HEK293 (cell line): ENCODE measurements around the gene MTF2.

ENCODE experiments used
- AEBP2 ChIP-seq: fragments of 450-650 bp; formaldehyde crosslinking; IDR thresholded peaks from 2 replicates; pipeline ENCODE4 v1.5.1; 2016; ENCODE audit warnings: missing biosample characterization, missing genetic modification characterization, borderline replicate concordance
- BCL11B ChIP-seq: fragments of 450-650 bp; formaldehyde crosslinking; IDR thresholded peaks from 2 replicates; pipeline ENCODE4 v1.5.1; 2016; ENCODE audit warnings: low read depth, missing biosample characterization, missing genetic modification characterization
- FEZF1 ChIP-seq: fragments of 450-650 bp; formaldehyde crosslinking; IDR thresholded peaks from 2 replicates; pipeline ENCODE4 v1.5.1; 2016; ENCODE audit warnings: missing biosample characterization, missing genetic modification characterization
- GFI1B ChIP-seq: fragments of 450-650 bp; formaldehyde crosslinking; IDR thresholded peaks from 2 replicates; pipeline ENCODE4 v1.5.1; 2016; ENCODE audit warnings: missing biosample characterization, missing genetic modification characterization
- GLI2 ChIP-seq: fragments of 450-650 bp; formaldehyde crosslinking; IDR thresholded peaks from 2 replicates; pipeline ENCODE4; 2017; ENCODE audit warnings: missing biosample characterization, missing genetic modification characterization, low read depth, borderline replicate concordance
- GLIS1 ChIP-seq: fragments of 450-650 bp; formaldehyde crosslinking; IDR thresholded peaks from 2 replicates; pipeline ENCODE4 v1.5.1; 2016; ENCODE audit warnings: missing biosample characterization, missing genetic modification characterization
- SETDB1 ChIP-seq: IDR thresholded peaks from one replicate; pipeline ENCODE4 v1.6.1; 2017; ENCODE audit warnings: mild to moderate bottlenecking, low read length, moderate library complexity, mixed read lengths; ENCODE audit not compliant: insufficient read length
- SP7 ChIP-seq: fragments of 450-650 bp; formaldehyde crosslinking; IDR thresholded peaks from 2 replicates; pipeline ENCODE4 v1.5.1; 2016; ENCODE audit warnings: missing biosample characterization, missing genetic modification characterization
- ZBTB1 ChIP-seq: fragments of 450-650 bp; formaldehyde crosslinking; IDR thresholded peaks from 2 replicates; pipeline ENCODE4 v1.5.1; 2016; ENCODE audit warnings: missing biosample characterization, missing genetic modification characterization
- ZEB2 ChIP-seq: fragments of 450-650 bp; formaldehyde crosslinking; IDR thresholded peaks from 2 replicates; pipeline ENCODE4 v1.5.1; 2016; ENCODE audit warnings: missing biosample characterization, missing genetic modification characterization
- ZFP37 ChIP-seq: fragments of 450-650 bp; formaldehyde crosslinking; IDR thresholded peaks from 2 replicates; pipeline ENCODE4 v1.5.1; 2016; ENCODE audit warnings: missing biosample characterization, missing genetic modification characterization
- ZNF10 ChIP-seq: fragments of 450-650 bp; formaldehyde crosslinking; IDR thresholded peaks from 2 replicates; pipeline ENCODE4 v1.5.1; 2017; ENCODE audit warnings: missing biosample characterization, missing genetic modification characterization
- ZNF121 ChIP-seq: fragments of 450-650 bp; formaldehyde crosslinking; IDR thresholded peaks from 2 replicates; pipeline ENCODE4 v1.5.1; 2016; ENCODE audit warnings: missing biosample characterization, missing genetic modification characterization
- ZNF133 ChIP-seq: fragments of 450-650 bp; formaldehyde crosslinking; IDR thresholded peaks from 2 replicates; pipeline ENCODE4 v1.5.1; 2016; ENCODE audit warnings: missing biosample characterization, missing genetic modification characterization
- ZNF155 ChIP-seq: fragments of 450-650 bp; formaldehyde crosslinking; IDR thresholded peaks from 2 replicates; pipeline ENCODE4 v1.5.1; 2016; ENCODE audit warnings: missing biosample characterization, missing genetic modification characterization
- ZNF248 ChIP-seq: fragments of 450-650 bp; formaldehyde crosslinking; IDR thresholded peaks from 2 replicates; pipeline ENCODE4 v1.5.1; 2017; ENCODE audit warnings: missing biosample characterization, missing genetic modification characterization
- ZNF266 ChIP-seq: fragments of 450-650 bp; formaldehyde crosslinking; IDR thresholded peaks from 2 replicates; pipeline ENCODE4 v1.5.1; 2016; ENCODE audit warnings: missing biosample characterization, missing genetic modification characterization, low read depth
- ZNF274 ChIP-seq, 2 experiments: fragments of 200-500 bp in 1 of 2; fragments of 450-650 bp in 1 of 2; sonication (Bioruptor generic) in 1 of 2; formaldehyde crosslinking in 1 of 2; IDR thresholded peaks; 2 replicates each; pipeline versions ENCODE4 v1.5.1 to v1.6.1; 2014 to 2016; ENCODE audit warnings: borderline replicate concordance in 1 of 2, inconsistent platforms in 1 of 2, low read length in 1 of 2, missing biosample characterization in 1 of 2, missing genetic modification characterization in 1 of 2
- ZNF292 ChIP-seq: fragments of 450-650 bp; formaldehyde crosslinking; IDR thresholded peaks from 2 replicates; pipeline ENCODE4 v1.5.1; 2016; ENCODE audit warnings: low read depth, missing biosample characterization, missing genetic modification characterization, borderline replicate concordance
- ZNF302 ChIP-seq: fragments of 450-650 bp; formaldehyde crosslinking; IDR thresholded peaks from 2 replicates; pipeline ENCODE4 v1.5.1; 2016; ENCODE audit warnings: missing biosample characterization, missing genetic modification characterization, low read depth
- ZNF324 ChIP-seq: fragments of 450-650 bp; formaldehyde crosslinking; IDR thresholded peaks from 2 replicates; pipeline ENCODE4 v1.5.1; 2016; ENCODE audit warnings: missing biosample characterization, missing genetic modification characterization
- ZNF394 ChIP-seq: fragments of 450-650 bp; formaldehyde crosslinking; IDR thresholded peaks from 2 replicates; pipeline ENCODE4 v1.5.1; 2016; ENCODE audit warnings: missing biosample characterization, missing genetic modification characterization, mild to moderate bottlenecking, moderate library complexity, borderline replicate concordance
- ZNF404 ChIP-seq: fragments of 450-650 bp; formaldehyde crosslinking; IDR thresholded peaks from 2 replicates; pipeline ENCODE4 v1.5.1; 2017; ENCODE audit warnings: missing biosample characterization, missing genetic modification characterization
- ZNF510 ChIP-seq: fragments of 450-650 bp; formaldehyde crosslinking; IDR thresholded peaks from 2 replicates; pipeline ENCODE4 v1.5.1; 2018; ENCODE audit warnings: mild to moderate bottlenecking, missing genetic modification characterization, missing biosample characterization; ENCODE audit not compliant: insufficient replicate concordance
- ZNF549 ChIP-seq: fragments of 450-650 bp; IDR thresholded peaks from 2 replicates; pipeline ENCODE4 v1.5.1; 2018; ENCODE audit warnings: missing biosample characterization, missing genetic modification characterization, mild to moderate bottlenecking, inconsistent platforms, moderate library complexity
- ZNF571 ChIP-seq: fragments of 450-650 bp; formaldehyde crosslinking; IDR thresholded peaks from 2 replicates; pipeline ENCODE4 v1.5.0; 2017; ENCODE audit warnings: missing biosample characterization, missing genetic modification characterization
- ZNF624 ChIP-seq: fragments of 450-650 bp; formaldehyde crosslinking; IDR thresholded peaks from 2 replicates; pipeline ENCODE4 v1.5.1; 2017; ENCODE audit warnings: missing biosample characterization, missing genetic modification characterization
- ZNF629 ChIP-seq: fragments of 450-650 bp; formaldehyde crosslinking; IDR thresholded peaks from 2 replicates; pipeline ENCODE4 v1.5.1; 2017; ENCODE audit warnings: missing biosample characterization, missing genetic modification characterization
- ZNF660 ChIP-seq: fragments of 450-650 bp; IDR thresholded peaks from 2 replicates; pipeline ENCODE4 v1.5.1; 2018; ENCODE audit warnings: missing biosample characterization, mild to moderate bottlenecking, missing genetic modification characterization
- ZNF830 ChIP-seq: fragments of 450-650 bp; IDR thresholded peaks from 2 replicates; pipeline ENCODE4 v1.5.0; 2018; ENCODE audit warnings: missing biosample characterization, missing genetic modification characterization, low read depth, mild to moderate bottlenecking, moderate library complexity
- ZXDB ChIP-seq: fragments of 450-650 bp; formaldehyde crosslinking; IDR thresholded peaks from 2 replicates; pipeline ENCODE4 v1.5.1; 2016; ENCODE audit warnings: missing biosample characterization, missing genetic modification characterization
- TF ChIP-seq, protein P1 (sequence below): fragments of 450-650 bp; IDR thresholded peaks from 2 replicates; pipeline ENCODE4 v1.5.1; 2018; ENCODE audit warnings: missing biosample characterization, mild to moderate bottlenecking, missing genetic modification characterization
- TF ChIP-seq, protein P2 (sequence below): fragments of 450-650 bp; formaldehyde crosslinking; IDR thresholded peaks from 2 replicates; pipeline ENCODE4 v1.5.1; 2017; ENCODE audit warnings: missing biosample characterization, missing genetic modification characterization
- TF ChIP-seq, protein P3 (sequence below): fragments of 450-650 bp; formaldehyde crosslinking; IDR thresholded peaks from 2 replicates; pipeline ENCODE4 v1.5.1; 2016; ENCODE audit warnings: missing biosample characterization, missing genetic modification characterization

The MTF2 gene

GRCh38 chr1:93078986-93079654 lies at the start of gene MTF2 (continued):
- peak; percentile 9 for TF ChIP-seq ZNF510 (tag by site-specific recombination)
- peak; percentile 90; the same call in 1 of the 2 replicates for TF ChIP-seq ZNF302 (tag by site-specific recombination)
- 0 out of 2 replicates have a peak, but pooled peaks have one; percentile 20 for TF ChIP-seq ZNF549 (tag by site-specific recombination)
- TF ChIP-seq ZNF394: peak; percentile 94
- TF ChIP-seq ZNF155: no peak; the same call in 1 of the 2 replicates
- TF ChIP-seq ZNF629 (tag by site-specific recombination): peak; percentile 95
- TF ChIP-seq ZEB2 (tag by site-specific recombination): peak; percentile 100
- peak; percentile 99 for TF ChIP-seq SP7 (tag by site-specific recombination)
- no peak for TF ChIP-seq ZNF274 (IDR thresholded peaks at IDR 0.05; ENCODE audit: low read length)
- no peak for TF ChIP-seq ZNF274 (tag by site-specific recombination; IDR thresholded peaks at IDR 0.05; ENCODE audit: borderline replicate concordance)
- peak; percentile 91 for TF ChIP-seq ZNF10 (tag by site-specific recombination)
- TF ChIP-seq ZNF248: no peak
- TF ChIP-seq ZNF292 (tag by site-specific recombination): no peak
- no peak for TF ChIP-seq ZNF830 (tag by site-specific recombination)
- peak; percentile 100 for TF ChIP-seq GLIS1
- TF ChIP-seq BCL11B: peak; percentile 97
- TF ChIP-seq, protein P1, sequence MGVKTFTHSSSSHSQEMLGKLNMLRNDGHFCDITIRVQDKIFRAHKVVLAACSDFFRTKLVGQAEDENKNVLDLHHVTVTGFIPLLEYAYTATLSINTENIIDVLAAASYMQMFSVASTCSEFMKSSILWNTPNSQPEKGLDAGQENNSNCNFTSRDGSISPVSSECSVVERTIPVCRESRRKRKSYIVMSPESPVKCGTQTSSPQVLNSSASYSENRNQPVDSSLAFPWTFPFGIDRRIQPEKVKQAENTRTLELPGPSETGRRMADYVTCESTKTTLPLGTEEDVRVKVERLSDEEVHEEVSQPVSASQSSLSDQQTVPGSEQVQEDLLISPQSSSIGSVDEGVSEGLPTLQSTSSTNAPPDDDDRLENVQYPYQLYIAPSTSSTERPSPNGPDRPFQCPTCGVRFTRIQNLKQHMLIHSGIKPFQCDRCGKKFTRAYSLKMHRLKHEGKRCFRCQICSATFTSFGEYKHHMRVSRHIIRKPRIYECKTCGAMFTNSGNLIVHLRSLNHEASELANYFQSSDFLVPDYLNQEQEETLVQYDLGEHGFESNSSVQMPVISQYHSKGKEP (tag by site-specific recombination): peak; percentile 96
- TF ChIP-seq ZNF624: peak; percentile 80; the same call in 1 of the 2 replicates
- peak; percentile 100 for TF ChIP-seq ZNF324 (tag by site-specific recombination)
- TF ChIP-seq ZNF266 (tag by site-specific recombination): no peak; the same call in 1 of the 2 replicates
- TF ChIP-seq ZNF404 (tag by site-specific recombination): 0 out of 2 replicates have a peak, but pooled peaks have one; percentile 50
- peak; percentile 61; the same call in 1 of the 2 replicates for TF ChIP-seq ZNF133 (tag by site-specific recombination)
- peak; percentile 95 for TF ChIP-seq ZBTB1 (tag by site-specific recombination)
- TF ChIP-seq AEBP2: no peak
- TF ChIP-seq ZFP37 (tag by site-specific recombination): peak; percentile 99
- peak; percentile 87 for TF ChIP-seq ZNF121 (tag by site-specific recombination)
- TF ChIP-seq, protein P2, sequence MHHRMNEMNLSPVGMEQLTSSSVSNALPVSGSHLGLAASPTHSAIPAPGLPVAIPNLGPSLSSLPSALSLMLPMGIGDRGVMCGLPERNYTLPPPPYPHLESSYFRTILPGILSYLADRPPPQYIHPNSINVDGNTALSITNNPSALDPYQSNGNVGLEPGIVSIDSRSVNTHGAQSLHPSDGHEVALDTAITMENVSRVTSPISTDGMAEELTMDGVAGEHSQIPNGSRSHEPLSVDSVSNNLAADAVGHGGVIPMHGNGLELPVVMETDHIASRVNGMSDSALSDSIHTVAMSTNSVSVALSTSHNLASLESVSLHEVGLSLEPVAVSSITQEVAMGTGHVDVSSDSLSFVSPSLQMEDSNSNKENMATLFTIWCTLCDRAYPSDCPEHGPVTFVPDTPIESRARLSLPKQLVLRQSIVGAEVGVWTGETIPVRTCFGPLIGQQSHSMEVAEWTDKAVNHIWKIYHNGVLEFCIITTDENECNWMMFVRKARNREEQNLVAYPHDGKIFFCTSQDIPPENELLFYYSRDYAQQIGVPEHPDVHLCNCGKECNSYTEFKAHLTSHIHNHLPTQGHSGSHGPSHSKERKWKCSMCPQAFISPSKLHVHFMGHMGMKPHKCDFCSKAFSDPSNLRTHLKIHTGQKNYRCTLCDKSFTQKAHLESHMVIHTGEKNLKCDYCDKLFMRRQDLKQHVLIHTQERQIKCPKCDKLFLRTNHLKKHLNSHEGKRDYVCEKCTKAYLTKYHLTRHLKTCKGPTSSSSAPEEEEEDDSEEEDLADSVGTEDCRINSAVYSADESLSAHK (tag by site-specific recombination): peak; percentile 92
- TF ChIP-seq, protein P3, sequence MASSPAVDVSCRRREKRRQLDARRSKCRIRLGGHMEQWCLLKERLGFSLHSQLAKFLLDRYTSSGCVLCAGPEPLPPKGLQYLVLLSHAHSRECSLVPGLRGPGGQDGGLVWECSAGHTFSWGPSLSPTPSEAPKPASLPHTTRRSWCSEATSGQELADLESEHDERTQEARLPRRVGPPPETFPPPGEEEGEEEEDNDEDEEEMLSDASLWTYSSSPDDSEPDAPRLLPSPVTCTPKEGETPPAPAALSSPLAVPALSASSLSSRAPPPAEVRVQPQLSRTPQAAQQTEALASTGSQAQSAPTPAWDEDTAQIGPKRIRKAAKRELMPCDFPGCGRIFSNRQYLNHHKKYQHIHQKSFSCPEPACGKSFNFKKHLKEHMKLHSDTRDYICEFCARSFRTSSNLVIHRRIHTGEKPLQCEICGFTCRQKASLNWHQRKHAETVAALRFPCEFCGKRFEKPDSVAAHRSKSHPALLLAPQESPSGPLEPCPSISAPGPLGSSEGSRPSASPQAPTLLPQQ: peak; percentile 97
- no peak for TF ChIP-seq ZNF571 (tag by site-specific recombination)
- TF ChIP-seq ZNF660 (tag by site-specific recombination): peak; percentile 100
- peak; percentile 67 for TF ChIP-seq FEZF1
- TF ChIP-seq ZXDB (tag by site-specific recombination): peak; percentile 99
- TF ChIP-seq GFI1B (tag by site-specific recombination): peak; percentile 87
- peak; percentile 12; the same call in 1 of the 2 replicates for TF ChIP-seq GLI2 (tag by site-specific recombination)
- no peak for TF ChIP-seq SETDB1
